ENCODE measurements around the gene CNN1. TPM values are rescaled to one million over a fixed set of nuclear protein-coding genes. Genes with fewer than 3 reads are reported as not detected.
"Not testable (repeated sequence)": the region's sequence is repeated elsewhere in the genome, so short reads cannot be mapped to it uniquely, and the experiment has no call there.

Gene CNN1
- total and polyA plus RNA-seq, 8 donors, result 4.5 to 37.0 (median 8.1) TPM

DNA sequence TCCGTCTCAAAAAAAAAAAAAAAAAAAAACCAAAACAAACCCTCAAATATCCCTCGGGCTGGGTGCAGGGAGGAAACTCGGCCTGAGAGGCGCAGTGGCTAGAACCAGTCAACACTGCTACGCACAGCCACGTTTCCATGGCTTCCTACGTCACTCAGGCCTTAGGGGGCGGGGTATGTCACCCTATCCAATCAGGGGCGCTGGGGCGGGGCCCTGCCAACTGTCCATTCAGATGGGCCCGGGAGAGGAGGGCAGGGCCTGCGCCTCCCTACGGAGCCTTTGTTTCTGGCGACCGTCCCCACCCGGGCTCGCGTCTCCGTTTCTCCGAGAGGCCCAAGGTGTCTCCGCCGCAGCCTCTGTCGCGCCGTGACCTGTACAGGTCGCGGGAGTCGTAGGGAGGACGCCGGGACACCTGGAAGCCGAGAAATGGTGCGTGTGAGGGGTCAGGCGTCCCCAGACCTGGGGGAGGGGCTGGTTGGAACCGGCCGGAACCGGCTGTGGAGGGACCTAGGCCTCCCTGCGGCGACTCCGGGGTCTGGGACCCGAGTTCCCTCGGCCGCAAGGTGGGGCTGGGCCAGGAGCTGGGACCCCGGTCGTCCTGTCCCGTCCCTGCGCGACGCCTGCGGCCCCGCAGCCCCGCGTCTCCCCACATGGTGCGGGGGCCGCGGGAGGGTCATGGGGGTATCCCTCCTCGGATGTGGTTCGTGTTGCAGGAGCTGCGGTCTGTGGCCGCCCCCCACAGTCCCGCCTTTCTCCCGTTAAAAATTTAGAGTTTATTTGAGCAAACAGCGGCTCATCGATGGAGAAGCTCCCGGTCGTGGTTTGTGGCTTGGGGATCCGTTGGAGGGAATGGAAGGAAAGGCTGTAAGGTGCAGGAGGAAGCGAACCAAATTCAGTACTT is 58.8 kb downstream of the CNN1 start, which contains the start of gene ZNF627:
Gene ZNF627, plus strand, starts transcription at position 282 of the 901 bp plus-strand sequence. Its CDS starts 145 bp downstream, at position 427.
- Histone ChIP-seq H3K27me3 (no peaks in the 10 kb centered on the region), H3K4me3 (peak within 1 kb of the TSS; percentile 83 to 90), H3K4me1 (peaks cover 11 to 31% of the 10 kb centered on the region in 2 donors), H3K36me3 (no peaks in the 10 kb centered on the region), H3K27ac (peak within 1 kb of the TSS; percentile 88 to 93), H3K9me3 (no peaks in the 10 kb centered on the region)
- peak; percentile 96 to 99 (median 98) for DNase-seq
- ATAC-seq, result peak; percentile 99
- intact Hi-C loops (cut with DNase I), result no loop called here
- TF ChIP-seq, protein P1, sequence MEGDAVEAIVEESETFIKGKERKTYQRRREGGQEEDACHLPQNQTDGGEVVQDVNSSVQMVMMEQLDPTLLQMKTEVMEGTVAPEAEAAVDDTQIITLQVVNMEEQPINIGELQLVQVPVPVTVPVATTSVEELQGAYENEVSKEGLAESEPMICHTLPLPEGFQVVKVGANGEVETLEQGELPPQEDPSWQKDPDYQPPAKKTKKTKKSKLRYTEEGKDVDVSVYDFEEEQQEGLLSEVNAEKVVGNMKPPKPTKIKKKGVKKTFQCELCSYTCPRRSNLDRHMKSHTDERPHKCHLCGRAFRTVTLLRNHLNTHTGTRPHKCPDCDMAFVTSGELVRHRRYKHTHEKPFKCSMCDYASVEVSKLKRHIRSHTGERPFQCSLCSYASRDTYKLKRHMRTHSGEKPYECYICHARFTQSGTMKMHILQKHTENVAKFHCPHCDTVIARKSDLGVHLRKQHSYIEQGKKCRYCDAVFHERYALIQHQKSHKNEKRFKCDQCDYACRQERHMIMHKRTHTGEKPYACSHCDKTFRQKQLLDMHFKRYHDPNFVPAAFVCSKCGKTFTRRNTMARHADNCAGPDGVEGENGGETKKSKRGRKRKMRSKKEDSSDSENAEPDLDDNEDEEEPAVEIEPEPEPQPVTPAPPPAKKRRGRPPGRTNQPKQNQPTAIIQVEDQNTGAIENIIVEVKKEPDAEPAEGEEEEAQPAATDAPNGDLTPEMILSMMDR (IDR thresholded peaks at IDR 0.05), result peak in 1 of 2 donors; percentile 38

DNA sequence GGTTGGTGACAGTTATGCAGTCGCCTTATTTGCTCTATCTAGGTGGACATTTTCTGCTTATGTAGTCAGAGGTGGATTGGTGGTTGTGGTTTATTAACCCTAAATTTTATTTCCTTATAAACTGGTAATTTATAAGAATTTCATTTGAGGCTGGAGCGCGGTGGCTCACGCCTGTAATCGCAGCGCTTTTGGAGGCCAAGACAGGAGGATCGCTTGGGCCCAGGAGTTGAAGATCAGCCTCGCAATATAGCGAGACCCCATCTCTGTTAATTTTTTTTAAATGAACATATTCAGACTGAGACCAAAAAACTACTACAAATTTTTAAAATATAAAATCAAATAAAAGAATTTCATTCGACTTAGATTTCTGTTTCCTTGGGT is 59.4 kb downstream of the CNN1 start:
- DNase-seq, result no peak
- Histone ChIP-seq H3K4me1 (peaks cover 11 to 31% of the 10 kb centered on the region in 2 donors), H3K27ac (peak overlapping the region; percentile 88 to 93), H3K4me3 (peak overlapping the region; percentile 83 to 90), H3K36me3 (no peaks in the 10 kb centered on the region), H3K9me3 (no peaks in the 10 kb centered on the region), H3K27me3 (no peaks in the 10 kb centered on the region)
- intact Hi-C loops (cut with DNase I), result no loop called here
- ATAC-seq, result no peak
- TF ChIP-seq, protein P1 (IDR thresholded peaks at IDR 0.05), result no peak

DNA sequence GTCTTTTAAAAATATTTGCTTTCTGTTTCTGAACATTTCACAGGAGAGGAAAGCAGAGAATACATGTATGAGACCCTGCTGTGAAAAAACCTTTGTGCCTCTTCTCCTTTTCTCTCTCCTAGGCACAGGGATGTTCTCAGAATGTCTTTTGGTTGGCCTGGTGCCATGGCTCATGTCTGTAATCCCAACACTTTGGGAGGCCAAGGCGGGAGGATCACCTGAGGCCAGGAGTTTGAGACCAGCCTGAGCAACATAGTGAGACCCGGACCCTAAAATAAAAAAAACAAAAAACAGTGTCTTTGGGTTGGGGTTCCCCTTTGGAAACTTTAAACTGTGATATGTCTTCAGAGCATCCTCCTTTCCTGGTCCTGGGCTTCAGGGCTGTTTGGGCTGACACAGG is 60.1 kb downstream of the CNN1 start:
- Histone ChIP-seq H3K9me3 (no peaks in the 10 kb centered on the region), H3K4me3 (no peak overlapping the region), H3K27me3 (no peaks in the 10 kb centered on the region), H3K4me1 (peaks cover 11 to 31% of the 10 kb centered on the region in 2 donors), H3K36me3 (no peaks in the 10 kb centered on the region), H3K27ac (no peak overlapping the region)
- intact Hi-C loops (cut with DNase I), result no loop called here
- ATAC-seq (no peak), DNase-seq (no peak)
- TF ChIP-seq, protein P1 (IDR thresholded peaks at IDR 0.05), result no peak

DNA sequence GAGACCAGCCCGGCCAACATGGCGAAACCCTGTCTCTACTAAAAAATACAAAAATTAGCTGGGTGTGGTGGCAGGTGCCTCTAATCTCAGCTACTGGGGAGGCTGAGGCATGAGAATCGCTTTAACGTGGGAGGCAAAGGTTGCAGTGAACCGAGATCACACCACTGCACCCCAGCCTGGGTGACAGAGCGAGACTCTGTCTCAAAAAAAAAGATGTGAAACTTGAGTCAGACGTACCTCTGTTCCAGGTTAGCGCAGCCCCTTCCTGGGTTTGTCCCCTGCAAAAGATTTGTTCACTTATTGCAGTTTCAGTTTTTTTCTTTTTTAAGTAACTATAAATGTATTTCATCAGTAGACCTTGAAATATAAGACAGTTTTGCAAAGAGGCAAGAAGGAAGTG is 61.1 kb downstream of the CNN1 start:
- H3K9me3 ChIP-seq; DNase-seq; H3K27me3 ChIP-seq; H3K27ac ChIP-seq; H3K4me3 ChIP-seq; ATAC-seq; H3K36me3 ChIP-seq; intact Hi-C loops (cut with DNase I): not testable (repeated sequence)
- peaks cover 11 to 31% of the 10 kb centered on the region in 2 donors for H3K4me1 ChIP-seq

Small RNA genes within 50 kb of the gene (microRNA-seq; reads per million reads assigned to microRNA genes)
- 0 reads per million in 2 donors for gene MIR7974

Other genes with a start within 250 kb of the CNN1 start
- gene TSPAN16, start 242.7 kb upstream of the CNN1 start, total RNA-seq, result not detected
- gene TSPAN16, start 242.7 kb upstream of the CNN1 start, polyA plus RNA-seq (ENCODE audit: insufficient read length in 6 of 6), result under 1 TPM in 1 of 6 donors, not detected in 5; 0.26 TPM
- 10 to 100 TPM; 65.4 to 71.6 TPM for gene RAB3D, start 199.2 kb upstream of the CNN1 start, total RNA-seq
- 10 to 100 TPM; 16.3 to 19.7 (median 18.5) TPM for gene RAB3D, start 199.2 kb upstream of the CNN1 start, polyA plus RNA-seq (ENCODE audit: insufficient read length in 6 of 6)
- 10 to 100 TPM; 71.4 to 88.0 TPM for gene TMEM205, start 192.6 kb upstream of the CNN1 start, total RNA-seq
- 10 to 100 TPM; 77.0 to 83.4 (median 79.0) TPM for gene TMEM205, start 192.6 kb upstream of the CNN1 start, polyA plus RNA-seq (ENCODE audit: insufficient read length in 6 of 6)
- gene CCDC159, start 192.3 kb upstream of the CNN1 start, total RNA-seq, result 10 to 100 TPM; 29.9 to 32.8 TPM
- 10 to 100 TPM; 38.1 to 56.4 (median 48.3) TPM for gene CCDC159, start 192.3 kb upstream of the CNN1 start, polyA plus RNA-seq (ENCODE audit: insufficient read length in 6 of 6)
- 10 to 100 TPM; 31.0 to 36.3 TPM for gene PLPPR2, start 183.4 kb upstream of the CNN1 start, total RNA-seq
- 10 to 100 TPM; 19.5 to 32.2 (median 23.7) TPM for gene PLPPR2, start 183.4 kb upstream of the CNN1 start, polyA plus RNA-seq (ENCODE audit: insufficient read length in 6 of 6)
- 1 to 10 TPM; 3.1 to 3.2 TPM for gene SWSAP1, start 164.2 kb upstream of the CNN1 start, total RNA-seq
- 1 to 10 TPM; 1.8 to 3.0 (median 2.7) TPM for gene SWSAP1, start 164.2 kb upstream of the CNN1 start, polyA plus RNA-seq (ENCODE audit: insufficient read length in 6 of 6)
- 10 to 100 TPM in 1 of 2 donors, 1 to 10 TPM in 1; 9.6 to 18.0 TPM for gene EPOR, start 154.5 kb upstream of the CNN1 start, total RNA-seq
- gene EPOR, start 154.5 kb upstream of the CNN1 start, polyA plus RNA-seq (ENCODE audit: insufficient read length in 6 of 6), result 10 to 100 TPM; 23.6 to 32.3 (median 30.3) TPM
- 10 to 100 TPM; 35.7 to 68.2 TPM for gene RGL3, start 119.5 kb upstream of the CNN1 start, total RNA-seq
- gene RGL3, start 119.5 kb upstream of the CNN1 start, polyA plus RNA-seq (ENCODE audit: insufficient read length in 6 of 6), result 10 to 100 TPM; 32.9 to 62.8 (median 56.6) TPM
- gene ODAD3, start 103.7 kb upstream of the CNN1 start, total RNA-seq, result 1 to 10 TPM in 1 of 2 donors, under 1 TPM in 1; 0.55 to 2.1 TPM
- gene ODAD3, start 103.7 kb upstream of the CNN1 start, polyA plus RNA-seq (ENCODE audit: insufficient read length in 6 of 6), result 1 to 10 TPM in 5 of 6 donors, under 1 TPM in 1; 0.84 to 2.6 (median 1.9) TPM
- 100 to 1,000 TPM; 286 to 303 TPM for gene PRKCSH, start 103.2 kb upstream of the CNN1 start, total RNA-seq
- gene PRKCSH, start 103.2 kb upstream of the CNN1 start, polyA plus RNA-seq (ENCODE audit: insufficient read length in 6 of 6), result 100 to 1,000 TPM; 273 to 338 (median 306) TPM
- under 1 TPM in 1 of 2 donors, not detected in 1; 0.21 TPM for gene ELAVL3, start 57.8 kb upstream of the CNN1 start, total RNA-seq
- under 1 TPM; 0.04 to 0.31 (median 0.15) TPM for gene ELAVL3, start 57.8 kb upstream of the CNN1 start, polyA plus RNA-seq (ENCODE audit: insufficient read length in 6 of 6)
- 1 to 10 TPM; 7.7 to 8.4 TPM for gene ZNF653, start 33.0 kb upstream of the CNN1 start, total RNA-seq
- 10 to 100 TPM in 2 of 6 donors, 1 to 10 TPM in 4; 7.3 to 10.1 (median 8.3) TPM for gene ZNF653, start 33.0 kb upstream of the CNN1 start, polyA plus RNA-seq (ENCODE audit: insufficient read length in 6 of 6)
- gene ECSIT, start 9.7 kb upstream of the CNN1 start, total RNA-seq, result 10 to 100 TPM; 37.4 to 44.6 TPM
- gene ECSIT, start 9.7 kb upstream of the CNN1 start, polyA plus RNA-seq (ENCODE audit: insufficient read length in 6 of 6), result 10 to 100 TPM; 32.6 to 40.8 (median 36.0) TPM
- gene ELOF1, start 20.4 kb downstream of the CNN1 start, total RNA-seq, result 10 to 100 TPM; 50.4 to 53.4 TPM
- gene ELOF1, start 20.4 kb downstream of the CNN1 start, polyA plus RNA-seq (ENCODE audit: insufficient read length in 6 of 6), result 10 to 100 TPM; 38.0 to 49.4 (median 46.7) TPM
- gene ACP5, start 38.8 kb downstream of the CNN1 start, total RNA-seq, result 100 to 1,000 TPM; 242 to 299 TPM
- 1 to 10 TPM; 1.5 to 5.5 (median 3.1) TPM for gene ACP5, start 38.8 kb downstream of the CNN1 start, polyA plus RNA-seq (ENCODE audit: insufficient read length in 6 of 6)
- 10 to 100 TPM; 10.5 to 12.3 TPM for gene ZNF627, start 58.6 kb downstream of the CNN1 start, total RNA-seq
- gene ZNF627, start 58.6 kb downstream of the CNN1 start, polyA plus RNA-seq (ENCODE audit: insufficient read length in 6 of 6), result 10 to 100 TPM; 31.9 to 42.4 (median 35.4) TPM
- gene ZNF823, start 200.1 kb downstream of the CNN1 start, total RNA-seq, result 1 to 10 TPM; 5.3 to 5.5 TPM
- gene ZNF823, start 200.1 kb downstream of the CNN1 start, polyA plus RNA-seq (ENCODE audit: insufficient read length in 6 of 6), result 1 to 10 TPM; 8.0 to 9.1 (median 8.7) TPM
- 1 to 10 TPM; 5.6 to 7.4 TPM for gene ZNF441, start 228.1 kb downstream of the CNN1 start, total RNA-seq
- 10 to 100 TPM in 5 of 6 donors, 1 to 10 TPM in 1; 9.8 to 15.5 (median 12.1) TPM for gene ZNF441, start 228.1 kb downstream of the CNN1 start, polyA plus RNA-seq (ENCODE audit: insufficient read length in 6 of 6)

Measured in left lung (tissue), 10 donors.